HepG2 (cell line): ENCODE data around the gene AP2A2. TPM values are rescaled to one million over a fixed set of nuclear protein-coding genes. Genes with fewer than 3 reads are reported as not detected.

Experiments used
- BORCS8-MEF2B ChIP-seq: sonication (generic); formaldehyde crosslinking; IDR thresholded peaks from 2 replicates; pipeline ENCODE4 v1.8.0; 2022; ENCODE audit warnings: mild to moderate bottlenecking, missing genetic modification reagents
- ETV6 ChIP-seq: sonication (generic); formaldehyde crosslinking; conservative IDR thresholded peaks from 2 replicates; pipeline ENCODE4 v1.4.0; 2020; ENCODE audit warnings: missing genetic modification reagents
- GLMP ChIP-seq: sonication (generic); formaldehyde crosslinking; IDR thresholded peaks from 2 replicates; pipeline ENCODE4 v1.9.0; 2021; ENCODE audit warnings: missing genetic modification reagents, mild to moderate bottlenecking, borderline replicate concordance
- HMGA1 ChIP-seq: sonication (generic); formaldehyde crosslinking; conservative IDR thresholded peaks from 2 replicates; pipeline ENCODE4 v1.4.0; 2020; ENCODE audit warnings: missing genetic modification reagents
- KLF13 ChIP-seq: sonication (generic); formaldehyde crosslinking; IDR thresholded peaks from 2 replicates; pipeline ENCODE4 v1.4.0; 2020; ENCODE audit warnings: mild to moderate bottlenecking, missing genetic modification reagents
- MEIS2 ChIP-seq: sonication (generic); formaldehyde crosslinking; IDR thresholded peaks from 2 replicates; pipeline ENCODE4 v1.9.0; 2021; ENCODE audit warnings: mild to moderate bottlenecking, missing genetic modification reagents
- MIXL1 ChIP-seq: IDR thresholded peaks from 2 replicates; pipeline ENCODE4 v1.6.1; 2016
- NFATC3 ChIP-seq: sonication (generic); formaldehyde crosslinking; IDR thresholded peaks from 2 replicates; pipeline ENCODE4 v1.5.1; 2020; ENCODE audit warnings: mild to moderate bottlenecking, missing genetic modification reagents
- SMYD3 ChIP-seq: sonication (generic); formaldehyde crosslinking; IDR thresholded peaks from 2 replicates; pipeline ENCODE4 v1.8.1; 2023; ENCODE audit warnings: mild to moderate bottlenecking, missing genetic modification reagents
- SRSF1 ChIP-seq: fragments of 200-400 bp; formaldehyde crosslinking; optimal IDR thresholded peaks from 2 replicates; pipeline ENCODE3; 2017; ENCODE audit warnings: mild to moderate bottlenecking, low read depth, low read length, moderate library complexity
- TIGD3 ChIP-seq: sonication (generic); formaldehyde crosslinking; IDR thresholded peaks from 2 replicates; pipeline ENCODE4 v1.5.1; 2020; ENCODE audit warnings: mild to moderate bottlenecking, missing genetic modification reagents, borderline replicate concordance
- ZMYM3 ChIP-seq: sonication (generic); formaldehyde crosslinking; IDR thresholded peaks from 2 replicates; pipeline ENCODE4 v1.5.1; 2020; ENCODE audit warnings: mild to moderate bottlenecking, missing genetic modification reagents
- ZNF678 ChIP-seq: sonication (generic); formaldehyde crosslinking; IDR thresholded peaks from 2 replicates; pipeline ENCODE4 v1.4.0; 2020; ENCODE audit warnings: mild to moderate bottlenecking, missing genetic modification reagents
- ZNF709 ChIP-seq: sonication (generic); formaldehyde crosslinking; IDR thresholded peaks from 2 replicates; pipeline ENCODE4 v1.5.0; 2020; ENCODE audit warnings: mild to moderate bottlenecking, missing genetic modification reagents
- polyA plus RNA-seq, 8 experiments: library from polyadenylated mRNA; depleted of rRNA in 3 of 8; stranded (reverse) in 7 of 8; unstranded in 1 of 8; fragments of >200 nt; fragmentation: Illumina TruSeq in 4 of 8; extraction: Trizol in 4 of 8; gene quantifications; 2 replicates each; pipeline versions ENCODE4 v1.2.1 to v1.2.3, GENCODE V29; 2011 to 2016; ENCODE audit warnings: low read depth in 4 of 8, missing spikeins in 1 of 8, mixed read lengths in 1 of 8; ENCODE audit not compliant: insufficient read depth in 1 of 8
- total RNA-seq, 5 experiments: library from RNA; depleted of rRNA; stranded (reverse); fragments of >200 nt; fragmentation: Illumina TruSeq; extraction: Trizol; gene quantifications; 2 replicates each; pipeline ENCODE4 v1.2.3, GENCODE V29; 2016; ENCODE audit warnings: low read depth in 1 of 5
- TF ChIP-seq, protein P1 (sequence below): sonication (generic); formaldehyde crosslinking; IDR thresholded peaks from 2 replicates; pipeline ENCODE4 v1.9.0; 2021; ENCODE audit warnings: mild to moderate bottlenecking, missing genetic modification reagents
- TF ChIP-seq, protein P2 (sequence below): sonication (generic); formaldehyde crosslinking; IDR thresholded peaks from 2 replicates; pipeline ENCODE4 v1.4.0; 2020; ENCODE audit warnings: missing genetic modification reagents

AP2A2 gene
- total and polyA plus RNA-seq, 2 of the 13 experiments (the other 11 are each of a cell fraction or from before 2014, with no cell fraction given), result 25.7 to 75.7 TPM

DNA sequence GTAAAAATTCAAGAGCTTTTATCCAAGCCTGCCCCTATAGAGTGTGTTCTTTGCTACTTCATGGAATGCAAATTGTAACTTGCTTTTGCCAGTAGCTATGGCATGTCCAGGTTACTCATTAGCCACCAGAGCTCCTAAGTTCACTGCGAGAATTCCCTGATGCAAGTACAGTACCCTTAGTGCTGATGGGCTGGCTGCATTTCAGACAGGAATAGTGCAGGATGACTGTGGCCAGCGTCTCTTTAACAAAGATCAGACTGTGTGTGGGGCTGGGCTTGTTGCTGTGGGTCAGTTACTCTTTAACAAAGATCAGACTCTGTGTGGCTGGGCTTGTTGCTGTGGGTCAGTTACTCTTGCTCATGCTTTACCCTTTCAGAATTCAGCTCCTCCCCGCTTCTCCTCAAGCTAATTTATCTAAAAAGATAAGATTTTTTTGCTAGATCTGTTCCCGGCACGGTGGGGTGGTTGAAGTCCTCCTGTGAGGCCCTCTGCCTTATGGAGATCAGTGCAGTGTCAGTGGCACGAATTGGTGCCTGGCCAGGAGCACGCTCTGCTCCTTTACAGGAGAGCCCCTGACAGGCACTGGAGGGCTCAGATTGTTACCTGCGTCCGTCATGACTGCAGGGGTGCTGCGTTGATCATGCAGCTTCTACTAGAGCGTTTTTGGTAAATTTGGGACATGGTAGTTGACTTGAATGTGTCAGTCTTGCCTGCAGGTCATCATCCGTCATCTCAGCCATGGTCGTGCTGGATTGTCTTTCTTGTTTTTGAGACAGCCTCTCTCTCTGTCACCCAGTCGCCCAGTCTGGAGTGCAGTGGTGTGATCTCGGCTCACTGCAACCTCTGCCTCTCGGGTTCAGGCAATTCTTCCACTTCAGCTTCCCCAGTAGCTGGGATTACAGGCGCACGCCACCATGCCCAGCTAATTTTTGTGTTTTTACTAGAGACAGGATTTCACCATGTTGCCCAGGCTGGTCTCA lies 27.0 kb downstream of the AP2A2 start (continued):
- TF ChIP-seq, protein P1, sequence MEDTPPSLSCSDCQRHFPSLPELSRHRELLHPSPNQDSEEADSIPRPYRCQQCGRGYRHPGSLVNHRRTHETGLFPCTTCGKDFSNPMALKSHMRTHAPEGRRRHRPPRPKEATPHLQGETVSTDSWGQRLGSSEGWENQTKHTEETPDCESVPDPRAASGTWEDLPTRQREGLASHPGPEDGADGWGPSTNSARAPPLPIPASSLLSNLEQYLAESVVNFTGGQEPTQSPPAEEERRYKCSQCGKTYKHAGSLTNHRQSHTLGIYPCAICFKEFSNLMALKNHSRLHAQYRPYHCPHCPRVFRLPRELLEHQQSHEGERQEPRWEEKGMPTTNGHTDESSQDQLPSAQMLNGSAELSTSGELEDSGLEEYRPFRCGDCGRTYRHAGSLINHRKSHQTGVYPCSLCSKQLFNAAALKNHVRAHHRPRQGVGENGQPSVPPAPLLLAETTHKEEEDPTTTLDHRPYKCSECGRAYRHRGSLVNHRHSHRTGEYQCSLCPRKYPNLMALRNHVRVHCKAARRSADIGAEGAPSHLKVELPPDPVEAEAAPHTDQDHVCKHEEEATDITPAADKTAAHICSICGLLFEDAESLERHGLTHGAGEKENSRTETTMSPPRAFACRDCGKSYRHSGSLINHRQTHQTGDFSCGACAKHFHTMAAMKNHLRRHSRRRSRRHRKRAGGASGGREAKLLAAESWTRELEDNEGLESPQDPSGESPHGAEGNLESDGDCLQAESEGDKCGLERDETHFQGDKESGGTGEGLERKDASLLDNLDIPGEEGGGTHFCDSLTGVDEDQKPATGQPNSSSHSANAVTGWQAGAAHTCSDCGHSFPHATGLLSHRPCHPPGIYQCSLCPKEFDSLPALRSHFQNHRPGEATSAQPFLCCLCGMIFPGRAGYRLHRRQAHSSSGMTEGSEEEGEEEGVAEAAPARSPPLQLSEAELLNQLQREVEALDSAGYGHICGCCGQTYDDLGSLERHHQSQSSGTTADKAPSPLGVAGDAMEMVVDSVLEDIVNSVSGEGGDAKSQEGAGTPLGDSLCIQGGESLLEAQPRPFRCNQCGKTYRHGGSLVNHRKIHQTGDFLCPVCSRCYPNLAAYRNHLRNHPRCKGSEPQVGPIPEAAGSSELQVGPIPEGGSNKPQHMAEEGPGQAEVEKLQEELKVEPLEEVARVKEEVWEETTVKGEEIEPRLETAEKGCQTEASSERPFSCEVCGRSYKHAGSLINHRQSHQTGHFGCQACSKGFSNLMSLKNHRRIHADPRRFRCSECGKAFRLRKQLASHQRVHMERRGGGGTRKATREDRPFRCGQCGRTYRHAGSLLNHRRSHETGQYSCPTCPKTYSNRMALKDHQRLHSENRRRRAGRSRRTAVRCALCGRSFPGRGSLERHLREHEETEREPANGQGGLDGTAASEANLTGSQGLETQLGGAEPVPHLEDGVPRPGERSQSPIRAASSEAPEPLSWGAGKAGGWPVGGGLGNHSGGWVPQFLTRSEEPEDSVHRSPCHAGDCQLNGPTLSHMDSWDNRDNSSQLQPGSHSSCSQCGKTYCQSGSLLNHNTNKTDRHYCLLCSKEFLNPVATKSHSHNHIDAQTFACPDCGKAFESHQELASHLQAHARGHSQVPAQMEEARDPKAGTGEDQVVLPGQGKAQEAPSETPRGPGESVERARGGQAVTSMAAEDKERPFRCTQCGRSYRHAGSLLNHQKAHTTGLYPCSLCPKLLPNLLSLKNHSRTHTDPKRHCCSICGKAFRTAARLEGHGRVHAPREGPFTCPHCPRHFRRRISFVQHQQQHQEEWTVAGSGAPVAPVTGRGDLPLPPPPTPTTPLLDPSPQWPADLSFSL (CRISPR knock-in tag), result peak; percentile 48; the same call in 1 of the 2 replicates
- TF ChIP-seq, protein P2, sequence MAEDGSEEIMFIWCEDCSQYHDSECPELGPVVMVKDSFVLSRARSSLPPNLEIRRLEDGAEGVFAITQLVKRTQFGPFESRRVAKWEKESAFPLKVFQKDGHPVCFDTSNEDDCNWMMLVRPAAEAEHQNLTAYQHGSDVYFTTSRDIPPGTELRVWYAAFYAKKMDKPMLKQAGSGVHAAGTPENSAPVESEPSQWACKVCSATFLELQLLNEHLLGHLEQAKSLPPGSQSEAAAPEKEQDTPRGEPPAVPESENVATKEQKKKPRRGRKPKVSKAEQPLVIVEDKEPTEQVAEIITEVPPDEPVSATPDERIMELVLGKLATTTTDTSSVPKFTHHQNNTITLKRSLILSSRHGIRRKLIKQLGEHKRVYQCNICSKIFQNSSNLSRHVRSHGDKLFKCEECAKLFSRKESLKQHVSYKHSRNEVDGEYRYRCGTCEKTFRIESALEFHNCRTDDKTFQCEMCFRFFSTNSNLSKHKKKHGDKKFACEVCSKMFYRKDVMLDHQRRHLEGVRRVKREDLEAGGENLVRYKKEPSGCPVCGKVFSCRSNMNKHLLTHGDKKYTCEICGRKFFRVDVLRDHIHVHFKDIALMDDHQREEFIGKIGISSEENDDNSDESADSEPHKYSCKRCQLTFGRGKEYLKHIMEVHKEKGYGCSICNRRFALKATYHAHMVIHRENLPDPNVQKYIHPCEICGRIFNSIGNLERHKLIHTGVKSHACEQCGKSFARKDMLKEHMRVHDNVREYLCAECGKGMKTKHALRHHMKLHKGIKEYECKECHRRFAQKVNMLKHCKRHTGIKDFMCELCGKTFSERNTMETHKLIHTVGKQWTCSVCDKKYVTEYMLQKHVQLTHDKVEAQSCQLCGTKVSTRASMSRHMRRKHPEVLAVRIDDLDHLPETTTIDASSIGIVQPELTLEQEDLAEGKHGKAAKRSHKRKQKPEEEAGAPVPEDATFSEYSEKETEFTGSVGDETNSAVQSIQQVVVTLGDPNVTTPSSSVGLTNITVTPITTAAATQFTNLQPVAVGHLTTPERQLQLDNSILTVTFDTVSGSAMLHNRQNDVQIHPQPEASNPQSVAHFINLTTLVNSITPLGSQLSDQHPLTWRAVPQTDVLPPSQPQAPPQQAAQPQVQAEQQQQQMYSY (CRISPR knock-in tag), result 0 out of 2 replicates have a peak, but pooled peaks have one; percentile 35
- TF ChIP-seq ZMYM3 (CRISPR knock-in tag) (peak; percentile 58; the same call in 1 of the 2 replicates), HMGA1 (no peak), SRSF1 (no peak), TIGD3 (no peak), SMYD3 (peak; percentile 70; the same call in 1 of the 2 replicates), ZNF709 (CRISPR knock-in tag) (0 out of 2 replicates have a peak, but pooled peaks have one; percentile 11), ETV6 (CRISPR knock-in tag) (no peak), ZNF678 (CRISPR knock-in tag) (no peak), NFATC3 (CRISPR knock-in tag) (no peak), GLMP (CRISPR knock-in tag) (no peak), BORCS8-MEF2B (CRISPR knock-in tag) (no peak), MIXL1 (peak; percentile 75; the same call in 1 of the 2 replicates), MEIS2 (0 out of 2 replicates have a peak, but pooled peaks have one; percentile 34), KLF13 (CRISPR knock-in tag) (no peak)
